Measurements from ENCODE around the gene NTM.
"Not testable (repeated sequence)": the region's sequence is repeated elsewhere in the genome, so short reads cannot be mapped to it uniquely, and the experiment has no call there.

The NTM gene

GRCh38 chr11:132367293-132367692, 996.9 kb downstream of the NTM start:
- H3K9ac ChIP-seq (ENCODE audit: low read length), result no peak overlapping the region
- H3F3A ChIP-seq (ENCODE audit: insufficient read depth, low read length), result no peaks in the 10 kb centered on the region
- TF ChIP-seq EZH2 (IDR thresholded peaks at IDR 0.05; ENCODE audit: borderline replicate concordance, low read length), result no peak
- H3K79me2 ChIP-seq (ENCODE audit: insufficient read depth, low read length), result no peaks in the 10 kb centered on the region
- H3K27ac ChIP-seq (ENCODE audit: low read depth, low read length, poor library complexity, severe bottlenecking), result no peak overlapping the region
- no peak overlapping the region for H3K4me2 ChIP-seq (ENCODE audit: low read length)
- H3K4me3 ChIP-seq (ENCODE audit: low read depth, low read length, poor library complexity, severe bottlenecking), result no peak overlapping the region
- H3K9me2 ChIP-seq (ENCODE audit: low read depth, low read length), result no peaks in the 10 kb centered on the region
- no peaks in the 10 kb centered on the region for H3K9me3 ChIP-seq (ENCODE audit: low read length)
- H3K27me3 ChIP-seq (ENCODE audit: insufficient read depth, low read length), result no peaks in the 10 kb centered on the region
- H2AFZ ChIP-seq (ENCODE audit: low read length), result no peak overlapping the region
- no peaks in the 10 kb centered on the region for H4K20me1 ChIP-seq (ENCODE audit: insufficient read depth, low read length)
- no peaks in the 10 kb centered on the region for H3K36me3 ChIP-seq (ENCODE audit: insufficient read depth, low read length)
- H3K4me1 ChIP-seq (ENCODE audit: insufficient read depth, low read length, severe bottlenecking), result no peaks in the 10 kb centered on the region

GRCh38 chr11:132370114-132370513, 999.7 kb downstream of the NTM start:
- H3K27ac ChIP-seq (ENCODE audit: low read depth, low read length, poor library complexity, severe bottlenecking); H4K20me1 ChIP-seq (ENCODE audit: insufficient read depth, low read length); H3K4me3 ChIP-seq (ENCODE audit: low read depth, low read length, poor library complexity, severe bottlenecking); H3K27me3 ChIP-seq (ENCODE audit: insufficient read depth, low read length); H3K36me3 ChIP-seq (ENCODE audit: insufficient read depth, low read length); H3K4me2 ChIP-seq (ENCODE audit: low read length); H3K9ac ChIP-seq (ENCODE audit: low read length); H3K79me2 ChIP-seq (ENCODE audit: insufficient read depth, low read length); H2AFZ ChIP-seq (ENCODE audit: low read length); H3F3A ChIP-seq (ENCODE audit: insufficient read depth, low read length); H3K9me3 ChIP-seq (ENCODE audit: low read length); H3K4me1 ChIP-seq (ENCODE audit: insufficient read depth, low read length, severe bottlenecking); H3K9me2 ChIP-seq (ENCODE audit: low read depth, low read length): not testable (repeated sequence)

GRCh38 chr11:132373405-132374143, 1003.2 kb downstream of the NTM start:
- H3K4me2 ChIP-seq (ENCODE audit: low read length), result no peak overlapping the region
- H3K9me3 ChIP-seq (ENCODE audit: low read length), result no peaks in the 10 kb centered on the region
- no peaks in the 10 kb centered on the region for H3K27me3 ChIP-seq (ENCODE audit: insufficient read depth, low read length)
- no peak overlapping the region for H3K27ac ChIP-seq (ENCODE audit: low read depth, low read length, poor library complexity, severe bottlenecking)
- no peaks in the 10 kb centered on the region for H3K4me1 ChIP-seq (ENCODE audit: insufficient read depth, low read length, severe bottlenecking)
- TF ChIP-seq EZH2 (IDR thresholded peaks at IDR 0.05; ENCODE audit: borderline replicate concordance, low read length) (no peak), CTCF (IDR thresholded peaks at IDR 0.05; ENCODE audit: low read length) (no peak)
- H3K79me2 ChIP-seq (ENCODE audit: insufficient read depth, low read length), result no peaks in the 10 kb centered on the region
- H3K9ac ChIP-seq (ENCODE audit: low read length), result no peak overlapping the region
- H2AFZ ChIP-seq (ENCODE audit: low read length), result no peak overlapping the region
- H4K20me1 ChIP-seq (ENCODE audit: insufficient read depth, low read length), result no peaks in the 10 kb centered on the region
- no peak overlapping the region for H3K4me3 ChIP-seq (ENCODE audit: low read depth, low read length, poor library complexity, severe bottlenecking)
- no peaks in the 10 kb centered on the region for H3K9me2 ChIP-seq (ENCODE audit: low read depth, low read length)
- H3K36me3 ChIP-seq (ENCODE audit: insufficient read depth, low read length), result no peaks in the 10 kb centered on the region
- H3F3A ChIP-seq (ENCODE audit: insufficient read depth, low read length), result no peaks in the 10 kb centered on the region

GRCh38 chr11:132379540-132379939, 1009.1 kb downstream of the NTM start:
- Histone ChIP-seq H3K9me2 (ENCODE audit: low read depth, low read length) (no peaks in the 10 kb centered on the region), H3K36me3 (ENCODE audit: insufficient read depth, low read length) (no peaks in the 10 kb centered on the region), H3K4me3 (ENCODE audit: low read depth, low read length, poor library complexity, severe bottlenecking) (no peak overlapping the region), H3F3A (ENCODE audit: insufficient read depth, low read length) (no peaks in the 10 kb centered on the region), H3K79me2 (ENCODE audit: insufficient read depth, low read length) (no peaks in the 10 kb centered on the region), H3K4me2 (ENCODE audit: low read length) (no peak overlapping the region), H3K27me3 (ENCODE audit: insufficient read depth, low read length) (no peaks in the 10 kb centered on the region), H3K9me3 (ENCODE audit: low read length) (no peaks in the 10 kb centered on the region), H3K27ac (ENCODE audit: low read depth, low read length, poor library complexity, severe bottlenecking) (no peak overlapping the region), H2AFZ (ENCODE audit: low read length) (no peak overlapping the region), H3K9ac (ENCODE audit: low read length) (no peak overlapping the region), H4K20me1 (ENCODE audit: insufficient read depth, low read length) (no peaks in the 10 kb centered on the region), H3K4me1 (ENCODE audit: insufficient read depth, low read length, severe bottlenecking) (no peaks in the 10 kb centered on the region)
- TF ChIP-seq CTCF (IDR thresholded peaks at IDR 0.05; ENCODE audit: low read length) (no peak), EZH2 (IDR thresholded peaks at IDR 0.05; ENCODE audit: borderline replicate concordance, low read length) (no peak)

All from OCI-LY1 (cell line).